ENCODE results near the gene UQCRHL. TPM values are rescaled to one million over a fixed set of nuclear protein-coding genes. Genes with fewer than 3 reads are reported as not detected.
"Not testable (repeated sequence)": the region's sequence is repeated elsewhere in the genome, so short reads cannot be mapped to it uniquely, and the experiment has no call there.

UQCRHL gene
- total RNA-seq, 4 donors from 2014 or later: 1.1 to 2.5 (median 1.4) TPM

DNA sequence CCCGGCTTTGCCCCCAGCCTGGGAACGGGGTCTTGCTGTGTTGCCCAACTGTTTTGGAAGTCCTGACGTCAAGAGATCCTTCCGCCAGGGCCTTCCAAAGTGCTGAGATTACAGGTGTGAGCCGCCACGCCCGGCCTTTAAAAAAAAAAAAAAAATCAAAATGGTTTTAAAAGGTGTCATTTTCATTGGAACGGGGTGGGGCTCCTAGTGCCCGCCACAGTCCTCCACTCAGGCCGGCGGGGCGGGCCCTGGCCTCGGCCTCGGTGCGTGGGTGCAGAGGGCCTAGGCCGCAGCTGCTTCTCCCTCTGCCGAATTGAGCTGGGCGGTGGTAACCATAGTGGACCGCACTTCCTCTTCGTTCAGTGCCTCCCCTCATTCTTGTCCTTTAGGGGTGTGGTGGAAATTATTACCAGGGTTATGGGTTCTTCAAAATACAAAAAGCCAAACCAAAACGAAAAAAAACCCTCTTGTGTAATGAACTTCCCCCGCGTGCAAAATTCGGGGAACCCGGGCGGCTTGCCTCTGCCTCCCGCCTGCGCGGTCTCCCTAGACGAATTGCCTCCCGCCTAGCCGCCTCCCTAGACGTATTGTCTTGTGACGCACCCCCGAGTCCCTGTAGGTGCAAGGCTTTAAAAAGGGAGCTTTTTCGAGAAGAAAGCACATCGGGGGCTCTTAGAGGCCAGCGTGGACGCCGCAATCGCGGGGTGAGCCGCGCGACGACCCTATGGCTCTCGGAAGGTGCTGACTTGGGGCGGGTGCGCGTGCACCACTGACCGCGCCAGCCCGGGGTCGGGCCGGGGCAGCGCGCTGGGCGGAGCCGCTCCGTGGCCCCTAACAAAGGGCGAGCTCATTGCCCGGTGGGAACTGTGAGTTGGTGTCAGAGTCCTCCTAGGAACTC, 29.6 kb upstream of the UQCRHL start:
- Histone ChIP-seq H3K4me3 (peak overlapping the region; percentile 18 to 93 (median 70)), H3K27ac (peak overlapping the region; percentile 76 to 100 (median 100)), H3K9me3 (no peaks in the 10 kb centered on the region), H3K36me3 (no peaks in the 10 kb centered on the region), H3K27me3 (no peaks in the 10 kb centered on the region), H3K4me1 (peaks cover 0 to 30% (median 11%) of the 10 kb centered on the region in 4 donors)
- TF ChIP-seq EP300 (IDR thresholded peaks at IDR 0.05) (peak in 1 of 2 donors; percentile 44), POLR2A (IDR thresholded peaks at IDR 0.05) (peak in 1 of 2 donors; percentile 40)
- TF ChIP-seq, protein P1, sequence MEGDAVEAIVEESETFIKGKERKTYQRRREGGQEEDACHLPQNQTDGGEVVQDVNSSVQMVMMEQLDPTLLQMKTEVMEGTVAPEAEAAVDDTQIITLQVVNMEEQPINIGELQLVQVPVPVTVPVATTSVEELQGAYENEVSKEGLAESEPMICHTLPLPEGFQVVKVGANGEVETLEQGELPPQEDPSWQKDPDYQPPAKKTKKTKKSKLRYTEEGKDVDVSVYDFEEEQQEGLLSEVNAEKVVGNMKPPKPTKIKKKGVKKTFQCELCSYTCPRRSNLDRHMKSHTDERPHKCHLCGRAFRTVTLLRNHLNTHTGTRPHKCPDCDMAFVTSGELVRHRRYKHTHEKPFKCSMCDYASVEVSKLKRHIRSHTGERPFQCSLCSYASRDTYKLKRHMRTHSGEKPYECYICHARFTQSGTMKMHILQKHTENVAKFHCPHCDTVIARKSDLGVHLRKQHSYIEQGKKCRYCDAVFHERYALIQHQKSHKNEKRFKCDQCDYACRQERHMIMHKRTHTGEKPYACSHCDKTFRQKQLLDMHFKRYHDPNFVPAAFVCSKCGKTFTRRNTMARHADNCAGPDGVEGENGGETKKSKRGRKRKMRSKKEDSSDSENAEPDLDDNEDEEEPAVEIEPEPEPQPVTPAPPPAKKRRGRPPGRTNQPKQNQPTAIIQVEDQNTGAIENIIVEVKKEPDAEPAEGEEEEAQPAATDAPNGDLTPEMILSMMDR (IDR thresholded peaks at IDR 0.05): no peak
- DNase-seq (ENCODE audit: low spot score in 2 of 2): no peak
- WGBS, 2 donors: 49 to 57% methylated on average over 39 to 54 of the region's 62 CpGs

DNA sequence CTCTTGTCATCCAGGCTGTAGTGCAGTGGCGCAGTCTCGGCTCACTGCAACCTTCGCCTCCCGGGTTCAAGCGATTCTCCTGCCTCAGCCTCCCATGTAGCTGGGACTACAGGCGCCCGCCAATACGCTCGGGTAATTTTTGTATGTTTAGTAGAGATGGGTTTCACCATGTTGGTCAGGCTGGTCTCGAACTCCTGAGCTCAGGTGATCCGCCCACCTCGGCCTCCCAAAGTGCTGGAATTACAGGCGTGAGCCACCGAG, 29.0 kb upstream of the UQCRHL start:
- DNase-seq (ENCODE audit: low spot score in 2 of 2); H3K9me3 ChIP-seq; H3K27me3 ChIP-seq; H3K36me3 ChIP-seq: not testable (repeated sequence)
- Histone ChIP-seq H3K4me3 (peak overlapping the region; percentile 32 to 93 (median 70)), H3K4me1 (peaks cover 0 to 36% (median 13%) of the 10 kb centered on the region in 4 donors), H3K27ac (peak overlapping the region; percentile 76 to 100 (median 100))
- WGBS, 2 donors: 74 to 87% methylated on average over 9 to 14 of the region's 14 CpGs

DNA sequence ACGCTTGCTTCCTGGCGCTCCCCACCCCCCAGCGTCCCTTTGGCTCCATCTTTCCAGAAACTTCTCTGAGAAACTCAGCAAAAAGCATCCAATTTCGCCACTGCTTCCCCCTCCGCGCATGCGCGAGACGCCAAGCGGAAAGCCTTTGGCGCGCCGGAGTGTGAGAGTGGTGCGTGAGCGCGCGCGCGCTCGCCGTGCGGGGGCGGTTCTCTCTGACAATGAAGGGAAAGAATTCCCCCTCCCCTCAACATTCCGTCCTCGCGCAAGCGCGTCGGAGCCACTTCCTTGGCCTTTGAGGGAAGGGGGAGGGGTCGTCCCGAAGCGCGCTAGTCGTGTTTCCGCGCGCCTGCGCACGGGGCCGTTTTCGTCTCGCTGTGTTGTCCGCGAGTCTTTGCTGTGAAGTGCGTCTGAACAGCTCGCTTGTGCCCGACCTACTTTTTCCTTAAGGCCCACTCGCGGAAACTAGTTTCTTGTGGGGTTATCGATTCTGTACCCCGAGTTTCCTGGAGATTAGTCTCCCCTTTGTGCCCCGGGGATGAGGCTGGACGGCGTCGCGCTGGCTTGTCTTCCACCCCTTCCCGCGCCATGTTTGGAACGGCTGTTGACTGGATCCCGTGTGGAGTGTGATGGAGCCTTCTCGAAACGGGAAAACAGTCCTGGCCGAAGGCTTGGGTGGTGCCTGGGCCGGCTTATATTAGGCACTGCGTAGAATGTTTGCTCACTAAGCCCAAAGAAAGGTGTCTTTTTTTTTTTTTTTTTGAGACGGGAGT, 28.5 kb upstream of the UQCRHL start:
- peak overlapping the region; percentile 73 to 93 (median 86) for H3K4me3 ChIP-seq
- H3K4me1 ChIP-seq: peaks cover 0 to 39% (median 14%) of the 10 kb centered on the region in 4 donors
- H3K9me3 ChIP-seq: no peaks in the 10 kb centered on the region
- TF ChIP-seq, protein P1 (IDR thresholded peaks at IDR 0.05): peak in 1 of 5 experiments; percentile 31
- TF ChIP-seq POLR2A (IDR thresholded peaks at IDR 0.05) (peak; percentile 77 to 90), EP300 (IDR thresholded peaks at IDR 0.05) (peak; percentile 97 to 99)
- no peaks in the 10 kb centered on the region for H3K36me3 ChIP-seq
- DNase-seq (ENCODE audit: low spot score in 2 of 2): peak; percentile 99
- WGBS, 2 donors: 6% methylated on average over 44 to 57 of the region's 66 CpGs
- H3K27ac ChIP-seq: peak overlapping the region; percentile 99 to 100 (median 100)
- no peaks in the 10 kb centered on the region for H3K27me3 ChIP-seq

DNA sequence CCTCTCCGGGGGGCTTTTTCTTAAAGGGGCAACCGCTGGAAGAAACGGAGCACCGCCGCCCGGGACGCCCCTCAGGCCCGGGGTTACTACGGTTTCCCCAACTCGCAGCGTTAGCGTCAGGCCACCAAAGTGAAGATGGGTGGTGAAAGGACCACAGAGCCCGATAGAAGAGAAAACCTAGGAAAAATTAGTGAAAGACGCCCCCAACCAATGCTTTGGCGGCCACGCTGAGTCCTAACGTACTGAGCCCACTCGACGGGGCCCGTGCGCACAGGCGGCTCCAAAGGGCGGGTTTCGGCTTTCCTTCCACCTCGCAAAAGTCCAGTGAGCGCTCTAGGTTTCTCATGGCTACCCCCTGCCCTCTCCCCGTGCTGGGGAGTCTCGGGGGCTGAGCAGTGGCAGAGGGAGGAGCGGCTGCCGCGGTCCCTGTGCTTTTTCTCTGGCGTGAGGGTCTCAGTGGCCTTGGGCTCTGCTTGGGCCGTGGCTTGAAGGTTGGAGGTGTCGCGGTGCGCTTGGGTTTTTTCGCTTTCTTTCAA, 27.8 kb upstream of the UQCRHL start:
- no peak for DNase-seq (ENCODE audit: low spot score in 2 of 2)
- Histone ChIP-seq H3K4me3 (peak overlapping the region; percentile 73 to 93 (median 86)), H3K4me1 (peaks cover 0 to 45% (median 14%) of the 10 kb centered on the region in 4 donors), H3K27me3 (no peaks in the 10 kb centered on the region), H3K36me3 (no peaks in the 10 kb centered on the region), H3K9me3 (no peaks in the 10 kb centered on the region), H3K27ac (peak overlapping the region; percentile 99 to 100 (median 100))
- 0% methylated on average over 37 of the region's 37 CpGs for WGBS, 2 donors
- TF ChIP-seq POLR2A (IDR thresholded peaks at IDR 0.05) (no peak), EP300 (IDR thresholded peaks at IDR 0.05) (no peak)
- TF ChIP-seq, protein P1 (IDR thresholded peaks at IDR 0.05): no peak

DNA sequence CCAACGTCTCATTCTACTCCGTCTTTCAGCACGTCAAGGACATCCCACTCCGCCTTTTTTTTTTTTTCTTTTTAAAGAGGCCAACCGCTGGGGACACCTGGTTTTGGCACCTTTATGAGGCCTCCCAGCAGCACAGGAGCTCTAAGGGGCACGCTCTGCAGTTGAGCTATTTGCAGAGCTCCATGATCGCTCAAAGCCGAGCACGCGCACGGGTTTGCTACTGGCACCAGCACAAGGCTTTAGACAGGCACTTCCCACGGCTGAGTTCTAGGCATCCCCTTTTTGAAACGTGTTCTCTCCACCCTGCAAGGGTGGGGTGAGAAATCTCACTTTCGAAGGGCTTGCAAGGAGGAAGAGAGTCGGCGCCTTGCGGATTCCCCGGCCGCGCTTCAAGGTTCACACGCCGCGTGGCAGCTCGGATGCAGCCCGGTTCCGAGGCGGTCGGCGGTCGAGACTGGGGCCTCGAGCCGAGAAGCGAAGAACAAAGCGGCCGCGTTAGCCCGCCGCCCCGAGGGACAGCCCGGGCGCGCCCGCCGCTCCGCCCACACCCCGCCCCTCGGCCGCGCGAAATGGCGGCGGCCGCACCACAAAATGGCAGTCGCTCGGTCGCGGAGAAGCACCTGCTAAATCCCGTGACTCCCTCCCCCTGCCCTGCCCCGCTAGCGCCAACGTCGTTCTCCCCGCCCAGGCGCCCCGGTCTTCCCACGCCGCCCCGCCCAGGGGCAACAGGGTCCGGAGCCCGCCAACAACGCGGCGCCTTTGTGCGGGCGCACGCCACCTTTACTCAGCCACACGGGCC, 27.2 kb upstream of the UQCRHL start:
- Histone ChIP-seq H3K36me3 (no peaks in the 10 kb centered on the region), H3K27ac (peak overlapping the region; percentile 99 to 100 (median 100)), H3K4me3 (peak overlapping the region; percentile 73 to 93 (median 86)), H3K4me1 (peaks cover 0 to 47% (median 14%) of the 10 kb centered on the region in 4 donors), H3K27me3 (no peaks in the 10 kb centered on the region), H3K9me3 (no peaks in the 10 kb centered on the region)
- peak in 1 of 2 donors; percentile 81 for TF ChIP-seq EP300 (IDR thresholded peaks at IDR 0.05)
- TF ChIP-seq, protein P1 (IDR thresholded peaks at IDR 0.05): peak in 2 of 5 experiments; percentile 0 to 29
- peak; percentile 73 to 83 for TF ChIP-seq POLR2A (IDR thresholded peaks at IDR 0.05)
- WGBS, 2 donors: 0 to 1% methylated on average over 58 to 64 of the region's 77 CpGs
- DNase-seq (ENCODE audit: low spot score in 2 of 2): peak; percentile 68 to 84
